B cell (primary cell): ENCODE results near the gene PRKN. TPM values are rescaled to one million over a fixed set of nuclear protein-coding genes. Genes with fewer than 3 reads are reported as not detected.

Source experiments
- ATAC-seq: fragments of 200-7000 bp; cut with Tn5 transposase; one replicate; pipeline ENCODE4 v1.10.0; 2021; ENCODE audit warnings: low read depth, mild to moderate bottlenecking, moderate number of reproducible peaks, moderate library complexity
- CTCF ChIA-PET: fragments of 350-600 bp; sonication (Branson Sonifier 250); formaldehyde crosslinking; loops from one replicate; lab custom pipeline; 2021; ENCODE audit warnings: antibody characterized with exemption, inconsistent platforms; lab: Charles Lee
- POLR2A ChIA-PET: fragments of 350-600 bp; sonication (Branson Sonifier 250); formaldehyde crosslinking; loops from one replicate; lab custom pipeline; 2021; ENCODE audit warnings: antibody characterized with exemption; lab: Charles Lee
- DNase-seq: peaks from one replicate; pipeline ENCODE4 v3.0.0; 2013
- H2AFZ ChIP-seq: 2 replicates; pipeline ENCODE4 v1.6.1; 2012; ENCODE audit warnings: mild to moderate bottlenecking, low read depth, low read length; ENCODE audit not compliant: insufficient read depth, poor library complexity, severe bottlenecking
- H3K27ac ChIP-seq, 2 donors: 1 replicate in 1 of 2; 2 replicates in 1 of 2; pipeline ENCODE4 v1.5.1; 2012 to 2013; ENCODE audit warnings: low read length in 2 of 2, mild to moderate bottlenecking in 2 of 2, moderate library complexity in 1 of 2
- H3K27me3 ChIP-seq, 4 experiments: fragments of 200-600 bp in 1 of 4; sonication (generic) in 1 of 4; replicated peaks in 1 of 4; 1 replicate in 2 of 4; 2 replicates in 2 of 4; pipeline versions ENCODE4 v1.6.1 to v1.7.0; 2013 to 2016; ENCODE audit warnings: low read length in 3 of 4, mild to moderate bottlenecking in 2 of 4, mixed read lengths in 1 of 4, moderate library complexity in 1 of 4; ENCODE audit not compliant: insufficient read depth in 4 of 4, control insufficient read depth in 3 of 4; ENCODE audit errors: control extremely low read depth in 1 of 4
- H3K36me3 ChIP-seq, 2 experiments: replicated peaks in 1 of 2; 1 replicate in 1 of 2; 2 replicates in 1 of 2; pipeline versions ENCODE4 v1.6.1 to v1.7.1; 2013; ENCODE audit warnings: low read length in 1 of 2; ENCODE audit not compliant: insufficient read depth in 2 of 2, control insufficient read depth in 1 of 2; ENCODE audit errors: control extremely low read depth in 1 of 2, extremely low read depth in 1 of 2
- H3K4me1 ChIP-seq, 2 donors: fragments of 200-600 bp in 1 of 2; sonication (generic) in 1 of 2; 1 replicate in 1 of 2; 2 replicates in 1 of 2; pipeline versions ENCODE4 v1.5.1 to v1.6.1; 2013 to 2017; ENCODE audit warnings: low read length in 2 of 2; ENCODE audit not compliant: control insufficient read depth in 2 of 2, insufficient read depth in 2 of 2
- H3K4me2 ChIP-seq: replicated peaks from 2 replicates; pipeline ENCODE3; 2012; ENCODE audit warnings: mild to moderate bottlenecking, low read depth, low read length; ENCODE audit not compliant: poor library complexity, severe bottlenecking
- H3K4me3 ChIP-seq, 5 experiments: fragments of 200-600 bp in 1 of 5; sonication (generic) in 1 of 5; 1 replicate in 3 of 5; 2 replicates in 2 of 5; pipeline versions ENCODE4 v1.5.1 to v1.7.0; 2011 to 2016; ENCODE audit warnings: low read length in 4 of 5, mild to moderate bottlenecking in 4 of 5, low read depth in 2 of 5, control low read depth in 1 of 5, moderate library complexity in 1 of 5; ENCODE audit not compliant: insufficient read depth in 1 of 5; ENCODE audit errors: control extremely low read depth in 1 of 5, extremely low read depth in 1 of 5
- H3K79me2 ChIP-seq: fragments of 200-600 bp; sonication (generic); one replicate; pipeline ENCODE4 v1.6.0; 2016; ENCODE audit warnings: low read length; ENCODE audit not compliant: control insufficient read depth, insufficient read depth
- H3K9ac ChIP-seq: fragments of 200-600 bp; sonication (generic); 2 replicates; pipeline ENCODE4 v1.6.1; 2017; ENCODE audit warnings: mild to moderate bottlenecking, low read length, moderate library complexity
- H3K9me3 ChIP-seq, 3 donors: one replicate each; pipeline versions ENCODE4 v1.6.1 to v1.7.1; 2013; ENCODE audit warnings: low read length in 2 of 3; ENCODE audit not compliant: control insufficient read depth in 2 of 3, insufficient read depth in 1 of 3; ENCODE audit errors: control extremely low read depth in 1 of 3
- H4K20me1 ChIP-seq: 2 replicates; pipeline ENCODE4 v1.6.0; 2012; ENCODE audit warnings: mild to moderate bottlenecking, low read length; ENCODE audit not compliant: insufficient read depth, control insufficient read depth, poor library complexity, severe bottlenecking
- H3K27ac Mint-ChIP-seq: one replicate; pipeline ENCODE4 v1.8.0; 2021; ENCODE audit warnings: mixed read lengths
- H3K27me3 Mint-ChIP-seq: one replicate; pipeline ENCODE4 v1.8.0; 2021; ENCODE audit warnings: mixed read lengths
- H3K4me1 Mint-ChIP-seq: one replicate; pipeline ENCODE4 v1.8.0; 2021; ENCODE audit warnings: mixed read lengths
- H3K4me3 Mint-ChIP-seq: one replicate; pipeline ENCODE4 v1.8.0; 2021; ENCODE audit warnings: mixed read lengths
- H3K9me3 Mint-ChIP-seq: one replicate; pipeline ENCODE4 v1.8.0; 2022; ENCODE audit warnings: mixed read lengths; ENCODE audit not compliant: insufficient read depth
- EZH2 ChIP-seq: IDR thresholded peaks from 2 replicates; pipeline ENCODE4 v1.6.1; 2012; ENCODE audit warnings: borderline replicate concordance, low read depth, mild to moderate bottlenecking, moderate library complexity, low read length; ENCODE audit not compliant: insufficient read depth, poor library complexity, severe bottlenecking
- WGBS: methylation state at CpG from one replicate; pipeline ENCODE4 v1.1.5; 2013; ENCODE audit warnings: missing lambda C conversion rate; ENCODE audit not compliant: insufficient coverage; 5-methylcytosine and 5-hydroxymethylcytosine counted together
- intact Hi-C: fragments of 100-400 bp; cut with micrococcal nuclease; formaldehyde crosslinking; loops from one replicate; pipeline ENCODE4 v1.10.0; 2022
- polyA plus RNA-seq: library from polyadenylated mRNA; depleted of rRNA; stranded (reverse); fragments of >200 nt; gene quantifications from 2 replicates; pipeline ENCODE4 v1.2.3, GENCODE V29; 2012
- total RNA-seq, 2 donors: library from RNA; stranded (reverse); fragments of 120-200 nt in 1 of 2; gene quantifications; 1 replicate in 1 of 2; 2 replicates in 1 of 2; pipeline versions ENCODE4 v1.2.3 to v1.2.4, GENCODE V29; 2013 to 2022
- TF ChIP-seq, protein P1 (sequence below): fragments of 200-600 bp; IDR thresholded peaks from one replicate; pipeline ENCODE4 v1.8.0; 2022; ENCODE audit warnings: antibody characterized with exemption, mild to moderate bottlenecking

The PRKN gene
- total and polyA plus RNA-seq, 2 donors (not counting 1 experiment from before 2014, with no cell fraction given) = 1.6 to 6.2 TPM

DNA sequence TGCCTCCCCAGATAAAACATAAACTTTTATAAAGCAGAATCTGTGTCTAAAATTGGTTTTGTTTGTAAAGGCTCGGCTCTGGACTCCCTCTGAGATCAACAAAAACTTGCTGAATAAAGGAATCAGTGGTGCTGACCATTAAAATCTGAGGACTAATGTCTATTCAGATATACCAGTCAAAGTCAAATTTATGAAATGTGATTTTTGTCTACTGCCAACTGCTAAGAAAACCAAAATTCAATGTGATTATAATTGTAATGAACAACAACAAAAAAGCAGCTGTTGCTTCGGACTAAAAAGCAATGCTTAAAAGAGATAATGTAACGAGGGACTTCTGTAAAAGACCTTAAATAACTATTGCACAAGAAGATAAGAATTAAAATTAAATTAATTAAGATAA is 26.6 kb downstream of the PRKN start:
- Histone ChIP-seq H3K9me3 (no peaks in the 10 kb centered on the region), H3K79me2 (no peaks in the 10 kb centered on the region), H3K27ac (no peak overlapping the region), H3K36me3 (no peaks in the 10 kb centered on the region), H4K20me1 (no peaks in the 10 kb centered on the region), H3K27me3 (no peaks in the 10 kb centered on the region), H3K4me2 (no peak overlapping the region), H3K4me3 (no peak overlapping the region), H3K9ac (no peak overlapping the region), H2AFZ (no peak overlapping the region), H3K4me1 (peaks cover 0 to under 1% of the 10 kb centered on the region in 2 donors)
- Mint-ChIP-seq H3K27me3 (no peaks in the 10 kb centered on the region), H3K9me3 (no peaks in the 10 kb centered on the region), H3K4me1 (no peaks in the 10 kb centered on the region), H3K4me3 (no peak overlapping the region), H3K27ac (no peak overlapping the region)
- ChIA-PET POLR2A (no interaction called here), CTCF (no interaction called here)
- WGBS = no CpG with 5 or more reads among the region's 3 CpGs
- intact Hi-C loops = no loop called here
- ATAC-seq = no peak
- TF ChIP-seq, protein P1, sequence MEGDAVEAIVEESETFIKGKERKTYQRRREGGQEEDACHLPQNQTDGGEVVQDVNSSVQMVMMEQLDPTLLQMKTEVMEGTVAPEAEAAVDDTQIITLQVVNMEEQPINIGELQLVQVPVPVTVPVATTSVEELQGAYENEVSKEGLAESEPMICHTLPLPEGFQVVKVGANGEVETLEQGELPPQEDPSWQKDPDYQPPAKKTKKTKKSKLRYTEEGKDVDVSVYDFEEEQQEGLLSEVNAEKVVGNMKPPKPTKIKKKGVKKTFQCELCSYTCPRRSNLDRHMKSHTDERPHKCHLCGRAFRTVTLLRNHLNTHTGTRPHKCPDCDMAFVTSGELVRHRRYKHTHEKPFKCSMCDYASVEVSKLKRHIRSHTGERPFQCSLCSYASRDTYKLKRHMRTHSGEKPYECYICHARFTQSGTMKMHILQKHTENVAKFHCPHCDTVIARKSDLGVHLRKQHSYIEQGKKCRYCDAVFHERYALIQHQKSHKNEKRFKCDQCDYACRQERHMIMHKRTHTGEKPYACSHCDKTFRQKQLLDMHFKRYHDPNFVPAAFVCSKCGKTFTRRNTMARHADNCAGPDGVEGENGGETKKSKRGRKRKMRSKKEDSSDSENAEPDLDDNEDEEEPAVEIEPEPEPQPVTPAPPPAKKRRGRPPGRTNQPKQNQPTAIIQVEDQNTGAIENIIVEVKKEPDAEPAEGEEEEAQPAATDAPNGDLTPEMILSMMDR = no peak
- TF ChIP-seq EZH2 = no peak
- no peak for DNase-seq

GRCh38 chr6:162699961-162700360 is 27.6 kb downstream of the PRKN start:
- no CpG with 5 or more reads among the region's 2 CpGs for WGBS
- CTCF ChIA-PET = no interaction called here
- no peaks in the 10 kb centered on the region for H3K27me3 ChIP-seq

More at GRCh38 chr6:162699961-162700360, 27.6 kb downstream of the PRKN start:
- Histone ChIP-seq H3K36me3 (no peaks in the 10 kb centered on the region), H3K4me2 (no peak overlapping the region), H3K27ac (no peak overlapping the region), H3K4me3 (no peak overlapping the region), H4K20me1 (no peaks in the 10 kb centered on the region), H3K4me1 (no peaks in the 10 kb centered on the region), H3K9ac (no peak overlapping the region), H3K79me2 (no peaks in the 10 kb centered on the region), H3K9me3 (no peaks in the 10 kb centered on the region), H2AFZ (no peak overlapping the region)
- DNase-seq = no peak
- H3K27ac Mint-ChIP-seq = no peak overlapping the region
- H3K4me1 Mint-ChIP-seq = no peaks in the 10 kb centered on the region
- ATAC-seq = no peak
- H3K9me3 Mint-ChIP-seq = no peaks in the 10 kb centered on the region
- POLR2A ChIA-PET = no interaction called here
- TF ChIP-seq EZH2 = no peak
- TF ChIP-seq, protein P1 = no peak
- intact Hi-C loops = no loop called here
- H3K27me3 Mint-ChIP-seq = no peaks in the 10 kb centered on the region
- no peak overlapping the region for H3K4me3 Mint-ChIP-seq
